HG02870 (cell line): Measurements from ENCODE around the gene NRCAM.

Experiments
- ATAC-seq: cut with Tn5 transposase; IDR thresholded peaks from one replicate; pipeline ENCODE4 v1.9.1; 2021; ENCODE audit warnings: mild to moderate bottlenecking, moderate library complexity; ENCODE audit not compliant: unreplicated experiment

NRCAM gene

GRCh38 chr7:108178398-108178797 is 277.8 kb downstream of the NRCAM start:
- no peak for ATAC-seq

GRCh38 chr7:108171164-108171563 is 285.1 kb downstream of the NRCAM start:
- no peak for ATAC-seq

DNA sequence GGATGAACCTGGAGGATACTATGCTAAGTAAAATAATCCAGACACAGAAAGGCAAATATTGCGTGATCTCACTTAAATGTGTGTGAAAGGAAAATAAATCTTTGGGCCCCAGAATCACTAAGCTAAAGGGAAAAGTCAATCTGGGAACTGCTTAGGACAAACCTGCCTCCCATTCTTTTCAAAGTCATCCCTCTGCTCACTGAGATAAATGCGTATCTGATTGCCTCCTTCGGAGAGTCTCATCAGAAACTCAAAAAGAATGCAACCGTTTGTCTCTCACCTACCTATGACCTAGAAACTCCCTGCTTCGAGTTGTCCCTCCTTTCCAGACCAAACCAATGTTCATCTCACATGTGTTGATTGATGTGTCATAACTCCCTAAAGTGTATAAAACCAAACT is 286.0 kb downstream of the NRCAM start:
- ATAC-seq, result no peak

DNA sequence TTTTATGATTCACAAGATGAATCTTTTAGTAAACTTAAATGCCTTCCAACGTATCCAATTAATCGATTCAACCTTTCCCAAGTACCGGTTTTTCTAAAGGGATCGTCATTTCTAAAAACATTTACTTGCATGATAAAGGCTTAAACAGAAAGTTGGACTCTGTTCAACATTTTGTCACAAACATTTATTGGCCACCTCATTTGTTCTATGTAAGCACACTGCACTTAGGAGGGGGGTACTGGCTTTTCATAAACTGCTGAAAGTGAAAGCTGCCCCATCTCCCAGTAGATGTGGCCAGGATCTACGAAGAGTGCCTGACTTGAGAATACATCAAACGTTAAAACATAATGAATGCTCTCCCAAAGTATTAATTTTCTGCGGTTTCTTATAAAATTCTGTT is 288.8 kb downstream of the NRCAM start:
- ATAC-seq, result no peak

DNA sequence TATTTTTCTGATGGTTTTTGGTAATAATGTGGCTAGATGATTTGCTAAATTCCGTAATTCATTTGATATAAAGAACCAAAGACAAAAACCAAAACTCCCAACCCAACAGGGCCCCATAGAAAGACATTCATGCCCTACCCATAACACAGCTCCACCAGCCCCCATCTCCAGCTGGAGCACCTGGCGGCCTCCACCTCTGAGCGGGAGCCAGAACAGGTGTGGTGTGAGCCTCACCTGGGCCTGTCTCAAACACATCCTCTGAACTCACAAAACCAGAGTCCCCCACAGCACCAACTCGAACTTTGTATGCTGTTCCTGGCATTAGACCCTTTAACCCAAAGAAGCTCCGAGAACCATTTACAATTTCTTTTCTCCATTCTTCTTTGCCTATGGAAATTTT is 289.5 kb downstream of the NRCAM start:
- ATAC-seq, result no peak

DNA sequence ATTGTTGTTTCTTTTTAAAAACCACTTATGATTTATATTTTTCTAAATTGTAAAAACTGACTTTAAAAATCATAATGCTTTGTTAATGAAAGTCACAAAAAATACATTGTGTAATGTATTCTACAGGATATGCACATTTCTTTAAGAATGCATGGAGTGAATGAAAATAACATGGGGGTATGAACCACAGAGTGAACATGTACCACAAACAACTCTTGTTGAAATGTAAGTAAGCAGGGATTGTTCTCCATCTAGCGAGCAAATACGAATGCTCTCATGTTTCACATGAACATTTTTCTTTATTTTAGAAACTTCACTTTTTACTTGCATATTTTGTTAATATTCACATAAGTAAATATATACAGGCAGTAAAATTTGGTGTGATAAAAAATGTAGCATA is 290.5 kb downstream of the NRCAM start:
- no peak for ATAC-seq

GRCh38 chr7:108164946-108165345 is 291.3 kb downstream of the NRCAM start:
- ATAC-seq, result no peak

- no peak for ATAC-seq
Observed at GRCh38 chr7:108164342-108164741, 291.9 kb downstream of the NRCAM start.

GRCh38 chr7:108158776-108159175 is 297.5 kb downstream of the NRCAM start:
- ATAC-seq, result no peak

DNA sequence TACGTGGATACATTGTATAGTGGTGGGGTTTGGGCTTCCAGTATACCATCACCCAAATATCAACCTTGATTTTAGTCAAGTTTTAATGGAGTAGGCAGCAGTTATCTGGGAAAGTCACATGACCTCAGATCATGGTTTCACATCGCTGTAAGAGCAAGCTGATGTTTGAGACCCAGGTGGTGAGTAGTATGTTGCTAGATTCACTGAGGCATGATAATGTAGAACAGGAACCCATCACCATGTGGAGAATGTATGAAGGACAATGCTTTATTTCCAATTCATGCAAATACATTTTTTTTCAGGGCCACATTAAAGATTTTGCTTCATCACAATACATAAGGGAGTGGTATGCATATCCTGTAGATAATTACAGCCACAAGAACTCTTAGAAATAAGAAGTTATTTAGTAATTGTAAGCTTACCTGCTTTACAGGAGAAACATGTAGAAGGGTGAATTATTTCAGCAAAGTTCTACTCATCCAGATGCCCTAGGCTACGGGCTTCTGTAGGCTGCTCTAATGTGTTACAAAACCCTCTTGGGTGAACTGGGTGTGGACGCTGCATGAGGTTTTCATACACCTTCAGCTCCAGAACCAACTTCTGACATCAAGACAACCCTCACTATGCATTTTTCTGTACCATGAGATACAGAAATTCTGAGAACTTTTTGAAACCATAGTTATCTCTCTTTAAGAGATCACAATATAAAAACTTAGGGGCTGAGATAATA is 298.5 kb downstream of the NRCAM start:
- ATAC-seq, result no peak

GRCh38 chr7:108156897-108157605 is 299.2 kb downstream of the NRCAM start:
- no peak for ATAC-seq

GRCh38 chr7:108152198-108152597 is 304.0 kb downstream of the NRCAM start:
- no peak for ATAC-seq

DNA sequence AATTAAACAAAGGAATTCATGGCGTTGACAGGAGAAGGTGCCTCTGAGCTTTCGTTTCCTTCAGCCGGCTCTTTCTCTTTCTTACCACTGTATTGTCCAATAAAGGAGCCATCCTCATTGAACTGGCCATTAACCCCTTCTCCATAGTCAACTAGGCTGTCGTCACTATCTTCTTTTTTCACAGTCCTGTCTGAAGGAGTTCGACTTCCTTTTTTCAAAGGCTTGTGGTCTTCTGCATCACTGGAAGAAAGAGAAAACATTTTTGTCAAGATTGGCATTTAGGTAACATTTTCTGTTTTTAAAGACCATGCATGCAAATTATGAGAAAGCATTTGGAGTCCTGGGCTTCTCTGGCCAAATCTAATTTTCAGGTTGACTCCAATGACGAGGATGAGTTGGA is 306.3 kb downstream of the NRCAM start:
- ATAC-seq, result no peak

DNA sequence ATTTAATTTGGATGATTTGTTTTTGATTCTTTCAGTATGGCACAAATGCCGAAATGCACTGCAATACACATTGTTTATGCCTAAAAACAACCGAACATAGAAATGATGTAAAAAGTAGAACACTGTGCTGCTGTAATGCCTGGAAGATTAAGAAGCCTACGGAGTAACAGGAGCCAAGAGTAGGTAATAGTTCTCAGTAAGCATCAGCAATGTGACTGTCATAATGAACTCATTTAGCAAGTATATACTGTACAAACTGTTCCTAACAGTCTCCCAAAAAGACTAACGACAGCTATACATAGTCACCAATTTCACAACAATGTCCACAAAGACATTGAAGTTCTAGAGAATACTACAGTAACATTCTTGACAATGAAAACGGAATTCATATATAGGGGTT is 307.1 kb downstream of the NRCAM start:
- ATAC-seq, result no peak

DNA sequence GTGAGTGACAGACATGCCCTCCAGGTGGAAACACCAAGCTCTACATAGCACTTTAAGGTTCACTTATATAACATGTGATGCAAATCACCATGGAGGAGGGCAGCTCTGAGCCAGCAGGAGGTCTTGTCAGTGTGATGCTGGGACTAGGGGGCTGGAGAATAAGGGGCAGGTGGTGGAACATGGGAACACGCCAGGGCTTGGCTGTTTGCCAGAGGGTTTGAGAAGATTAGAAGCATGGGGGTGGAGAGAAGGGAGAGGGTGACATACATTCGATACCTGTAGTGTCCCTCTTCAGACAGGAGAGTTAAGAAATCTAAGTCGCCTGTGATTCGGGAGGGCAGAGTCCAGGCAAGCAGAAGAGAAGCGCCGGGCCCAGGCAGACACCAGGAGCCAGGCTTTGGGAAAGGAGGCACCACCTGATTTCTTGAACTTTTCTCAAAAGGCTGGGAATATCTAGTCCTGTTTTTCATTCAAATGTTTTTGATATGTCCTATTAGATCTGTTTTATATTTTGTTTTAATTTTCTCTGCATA is 309.1 kb downstream of the NRCAM start:
- ATAC-seq, result no peak

GRCh38 chr7:108146070-108146842 is 310.0 kb downstream of the NRCAM start:
- ATAC-seq, result no peak

DNA sequence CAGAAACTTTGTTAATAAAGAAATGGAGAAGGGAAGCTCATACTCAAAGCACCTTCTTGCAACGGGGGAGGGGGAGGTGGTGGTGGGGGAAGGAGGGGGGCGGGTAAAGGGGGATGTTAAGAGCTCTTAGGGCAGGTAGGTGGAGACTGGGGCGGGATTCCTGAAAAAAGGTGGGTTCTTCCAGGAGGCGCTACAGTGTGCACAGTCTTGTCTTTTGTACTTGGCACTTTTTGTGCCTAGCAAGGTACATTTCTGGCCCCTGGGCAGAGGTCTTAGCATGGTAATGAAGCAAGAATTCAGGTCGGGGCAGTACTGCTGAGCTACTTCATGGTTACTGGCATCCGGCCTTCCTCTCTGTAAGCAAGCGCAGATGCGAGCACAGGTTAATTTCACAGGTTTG is 310.8 kb downstream of the NRCAM start:
- ATAC-seq, result no peak

- ATAC-seq, result no peak
Observed at GRCh38 chr7:108144931-108145330, 311.3 kb downstream of the NRCAM start.

DNA sequence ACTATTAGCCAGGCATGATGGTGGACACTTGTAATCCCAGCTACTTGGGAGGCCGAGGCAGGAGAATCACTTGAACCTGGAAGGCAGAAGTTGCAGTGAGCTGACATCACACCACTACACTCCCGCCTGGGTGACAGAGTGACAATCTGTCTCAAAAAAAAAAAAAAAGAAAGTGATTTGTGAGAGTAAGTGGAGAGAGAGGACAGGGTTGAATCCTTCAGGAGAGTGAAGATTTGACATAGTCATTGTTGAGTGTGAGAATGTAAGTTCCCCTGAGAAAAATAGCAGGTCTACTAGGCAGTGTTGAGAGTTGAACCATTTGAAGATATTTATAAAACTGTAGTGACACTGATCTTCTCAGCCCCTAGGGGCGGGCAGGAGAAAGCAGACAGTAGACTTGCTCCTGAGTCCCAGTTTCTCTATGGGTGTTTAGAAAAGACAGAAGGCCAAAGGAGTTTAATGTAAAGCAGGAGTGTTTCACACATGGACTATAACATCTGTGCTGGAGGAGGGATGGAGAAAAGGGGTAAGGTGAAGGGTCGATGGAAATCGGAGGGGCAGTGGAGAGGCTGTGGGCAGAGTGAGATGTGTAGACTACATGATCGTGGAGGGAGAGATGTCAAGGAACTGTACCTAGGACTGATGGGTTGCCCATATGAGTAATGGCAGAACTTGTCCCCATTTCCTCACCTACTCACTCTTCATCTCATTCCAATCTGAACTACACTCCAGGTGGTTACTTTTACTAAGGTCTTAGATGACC is 312.4 kb downstream of the NRCAM start:
- no peak for ATAC-seq

GRCh38 chr7:108142675-108143259 is 313.5 kb downstream of the NRCAM start:
- ATAC-seq, result no peak
